ENCODE results near the gene MRPL2. TPM values are rescaled to one million over a fixed set of nuclear protein-coding genes. Genes with fewer than 3 reads are reported as not detected.
A peak's percentile ranks its signal among the peaks of the same experiment; 100 is the strongest.

The MRPL2 gene
- total RNA-seq, 1 donor from 2014 or later = 50.3 TPM

DNA sequence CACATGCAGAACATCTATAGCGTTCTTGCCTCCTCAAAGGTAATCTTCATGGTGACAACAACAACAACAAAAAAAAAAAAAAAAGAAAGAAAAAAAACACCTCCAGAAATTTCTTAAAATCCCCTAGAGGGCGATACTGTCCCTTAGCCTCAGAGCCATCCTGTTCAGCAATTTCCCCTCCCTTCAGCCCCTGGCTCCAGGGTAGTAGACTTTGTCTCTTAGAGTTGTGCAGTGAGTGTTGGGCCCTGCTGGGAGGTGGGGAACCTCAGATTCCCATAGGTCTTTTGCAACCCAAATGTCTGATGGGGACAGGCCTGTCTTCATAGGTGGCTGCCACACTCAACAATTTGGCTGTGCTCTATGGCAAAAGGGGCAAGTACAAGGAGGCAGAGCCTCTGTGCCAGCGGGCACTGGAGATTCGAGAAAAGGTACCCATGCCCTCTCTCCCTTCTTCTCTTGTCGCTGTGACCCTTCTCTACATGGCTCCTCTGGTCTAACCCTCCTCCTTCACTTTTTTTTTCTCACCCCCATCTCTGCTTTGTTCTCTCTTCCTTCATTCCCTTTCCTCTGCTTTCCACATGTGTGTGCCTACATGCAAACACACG is 10.9 kb upstream of the MRPL2 start:
- Histone ChIP-seq H3K36me3 (ENCODE audit: control insufficient read depth, insufficient read depth, low read length) (peaks cover 2% of the 10 kb centered on the region), H3K4me3 (ENCODE audit: low read depth, low read length) (no peak overlapping the region), H3K27me3 (ENCODE audit: control insufficient read depth, insufficient read depth, low read length) (no peaks in the 10 kb centered on the region)
- peak; percentile 60 for DNase-seq (ENCODE audit: low read depth)
- FAIRE-seq = peak; percentile 66
- TF ChIP-seq, protein P1, sequence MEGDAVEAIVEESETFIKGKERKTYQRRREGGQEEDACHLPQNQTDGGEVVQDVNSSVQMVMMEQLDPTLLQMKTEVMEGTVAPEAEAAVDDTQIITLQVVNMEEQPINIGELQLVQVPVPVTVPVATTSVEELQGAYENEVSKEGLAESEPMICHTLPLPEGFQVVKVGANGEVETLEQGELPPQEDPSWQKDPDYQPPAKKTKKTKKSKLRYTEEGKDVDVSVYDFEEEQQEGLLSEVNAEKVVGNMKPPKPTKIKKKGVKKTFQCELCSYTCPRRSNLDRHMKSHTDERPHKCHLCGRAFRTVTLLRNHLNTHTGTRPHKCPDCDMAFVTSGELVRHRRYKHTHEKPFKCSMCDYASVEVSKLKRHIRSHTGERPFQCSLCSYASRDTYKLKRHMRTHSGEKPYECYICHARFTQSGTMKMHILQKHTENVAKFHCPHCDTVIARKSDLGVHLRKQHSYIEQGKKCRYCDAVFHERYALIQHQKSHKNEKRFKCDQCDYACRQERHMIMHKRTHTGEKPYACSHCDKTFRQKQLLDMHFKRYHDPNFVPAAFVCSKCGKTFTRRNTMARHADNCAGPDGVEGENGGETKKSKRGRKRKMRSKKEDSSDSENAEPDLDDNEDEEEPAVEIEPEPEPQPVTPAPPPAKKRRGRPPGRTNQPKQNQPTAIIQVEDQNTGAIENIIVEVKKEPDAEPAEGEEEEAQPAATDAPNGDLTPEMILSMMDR (IDR thresholded peaks at IDR 0.05; ENCODE audit: insufficient read depth, low read length, severe bottlenecking) = peak; percentile 53

DNA sequence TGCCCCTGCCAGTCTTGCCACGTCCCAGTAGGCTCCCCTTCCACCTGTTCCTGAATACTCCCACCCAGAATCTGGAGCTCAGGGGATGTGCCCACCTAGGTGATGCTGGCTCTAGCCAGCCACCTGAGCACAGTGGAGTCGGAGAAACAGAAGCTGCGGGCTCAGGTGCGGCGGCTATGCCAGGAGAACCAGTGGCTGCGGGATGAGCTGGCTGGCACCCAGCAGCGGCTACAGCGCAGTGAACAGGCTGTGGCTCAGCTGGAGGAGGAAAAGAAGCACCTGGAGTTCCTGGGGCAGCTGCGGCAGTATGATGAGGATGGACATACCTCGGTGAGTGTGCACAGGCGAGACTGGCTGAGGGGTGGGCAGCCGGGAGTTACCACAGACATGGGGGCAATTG is 3.6 kb upstream of the MRPL2 start:
- no peak overlapping the region for H3K4me3 ChIP-seq (ENCODE audit: low read depth, low read length)
- H3K36me3 ChIP-seq (ENCODE audit: control insufficient read depth, insufficient read depth, low read length) = peaks cover 4% of the 10 kb centered on the region
- TF ChIP-seq, protein P1 (IDR thresholded peaks at IDR 0.05; ENCODE audit: insufficient read depth, low read length, severe bottlenecking) = no peak
- H3K27me3 ChIP-seq (ENCODE audit: control insufficient read depth, insufficient read depth, low read length) = no peaks in the 10 kb centered on the region
- DNase-seq (ENCODE audit: low read depth) (no peak), FAIRE-seq (no peak)

DNA sequence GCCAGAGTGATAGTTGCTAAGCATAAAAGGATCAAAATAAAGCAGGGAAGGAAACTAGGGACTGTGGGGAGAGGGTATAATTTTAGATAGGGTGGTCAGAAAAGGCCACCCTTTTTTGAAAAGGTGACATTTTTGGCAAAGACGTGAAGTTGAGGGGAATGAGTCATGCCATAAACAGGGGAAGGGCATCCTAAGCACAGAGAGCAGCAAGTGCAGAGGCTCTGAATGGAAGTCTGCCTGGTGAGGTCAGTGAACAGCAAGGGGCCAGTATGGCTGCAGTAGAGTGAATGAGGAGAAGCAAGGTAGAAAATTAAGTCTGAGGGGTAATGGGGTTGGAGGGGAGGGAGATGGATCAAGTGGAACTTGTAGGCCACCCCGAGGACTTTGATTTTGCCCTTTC is 2.6 kb upstream of the MRPL2 start:
- Histone ChIP-seq H3K36me3 (ENCODE audit: control insufficient read depth, insufficient read depth, low read length) (peaks cover 5% of the 10 kb centered on the region), H3K4me3 (ENCODE audit: low read depth, low read length) (no peak overlapping the region), H3K27me3 (ENCODE audit: control insufficient read depth, insufficient read depth, low read length) (no peaks in the 10 kb centered on the region)
- no peak for FAIRE-seq
- DNase-seq (ENCODE audit: low read depth) = no peak
- TF ChIP-seq, protein P1 (IDR thresholded peaks at IDR 0.05; ENCODE audit: insufficient read depth, low read length, severe bottlenecking) = no peak

DNA sequence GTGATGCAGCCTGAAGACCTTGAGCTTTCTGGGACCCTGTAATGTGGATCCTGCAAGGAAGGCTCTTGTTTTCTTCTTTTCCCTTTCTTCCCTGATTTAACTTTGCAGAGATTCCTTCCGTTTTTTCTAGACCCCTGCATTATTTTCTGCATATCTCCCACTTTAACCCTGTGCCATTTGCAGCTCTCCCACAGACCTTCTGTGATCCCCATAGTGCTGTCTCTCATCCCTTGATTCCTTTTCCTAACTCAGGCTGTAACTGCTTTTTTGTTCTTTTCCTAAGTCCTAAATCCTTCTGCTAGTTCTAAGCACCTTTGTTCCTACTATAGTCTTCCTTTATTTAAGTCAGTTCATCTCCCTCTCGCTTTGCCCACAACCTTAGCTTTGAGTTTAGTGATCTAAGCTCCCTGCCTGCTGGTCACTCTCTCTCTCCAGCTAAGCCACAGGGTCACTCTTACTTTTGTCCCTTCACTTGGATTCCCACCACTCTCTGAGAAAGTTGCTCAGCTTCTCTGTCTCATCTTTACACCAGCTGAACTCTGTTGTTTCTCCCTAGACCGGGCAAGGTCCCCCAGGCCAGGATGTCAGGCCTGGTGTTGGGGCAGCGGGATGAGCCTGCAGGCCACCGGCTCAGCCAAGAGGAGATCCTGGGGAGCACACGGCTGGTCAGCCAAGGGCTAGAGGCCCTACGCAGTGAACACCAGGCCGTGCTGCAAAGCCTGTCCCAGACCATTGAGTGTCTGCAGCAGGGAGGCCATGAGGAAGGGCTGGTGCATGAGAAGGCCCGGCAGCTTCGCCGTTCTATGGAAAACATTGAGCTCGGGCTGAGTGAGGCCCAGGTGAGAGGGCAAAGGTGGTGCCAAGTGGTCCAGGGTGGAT is 1.8 kb upstream of the MRPL2 start:
- TF ChIP-seq, protein P1 (IDR thresholded peaks at IDR 0.05; ENCODE audit: insufficient read depth, low read length, severe bottlenecking) = no peak
- Histone ChIP-seq H3K36me3 (ENCODE audit: control insufficient read depth, insufficient read depth, low read length) (peaks cover 8% of the 10 kb centered on the region), H3K27me3 (ENCODE audit: control insufficient read depth, insufficient read depth, low read length) (no peaks in the 10 kb centered on the region), H3K4me3 (ENCODE audit: low read depth, low read length) (no peak overlapping the region)
- DNase-seq (ENCODE audit: low read depth) (no peak), FAIRE-seq (no peak)

DNA sequence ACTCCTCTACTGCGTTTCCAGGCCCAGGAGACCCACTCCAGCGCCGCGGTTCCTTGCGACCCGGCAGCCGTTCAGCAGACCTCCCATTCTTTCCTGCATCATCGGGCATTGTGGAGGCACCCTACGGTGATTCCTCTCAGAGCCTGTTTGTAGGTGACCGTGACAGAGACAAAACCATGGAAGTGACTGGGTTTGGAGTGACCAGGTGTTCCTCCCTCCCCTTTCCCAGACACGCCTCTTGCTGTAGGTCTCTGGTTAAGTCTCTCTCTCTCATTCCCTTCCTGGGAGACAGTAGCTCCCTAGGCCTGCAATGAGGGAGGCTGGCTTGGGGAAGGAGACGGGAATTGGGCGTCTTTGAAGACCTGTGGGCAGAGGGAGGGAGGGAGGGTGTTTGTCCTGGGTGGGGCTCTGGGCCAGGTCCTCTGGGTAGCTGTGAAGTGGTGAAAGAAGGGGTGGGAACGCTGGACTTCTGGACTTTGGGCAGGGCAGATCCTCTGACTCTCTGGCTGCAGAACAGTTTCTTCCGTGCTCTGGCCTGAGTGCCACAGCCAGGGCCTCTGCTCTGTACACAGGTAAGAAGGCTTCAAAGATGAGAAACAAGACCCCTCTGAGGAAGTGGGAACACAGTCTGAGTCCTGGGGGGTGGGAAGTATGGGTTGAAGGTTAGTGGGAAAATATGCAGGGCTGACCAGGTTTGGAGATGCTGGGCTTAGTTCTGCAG is 960 bp upstream of the MRPL2 start:
- TF ChIP-seq, protein P1 (IDR thresholded peaks at IDR 0.05; ENCODE audit: insufficient read depth, low read length, severe bottlenecking) = no peak
- peak; percentile 52 for DNase-seq (ENCODE audit: low read depth)
- FAIRE-seq = no peak
- Histone ChIP-seq H3K36me3 (ENCODE audit: control insufficient read depth, insufficient read depth, low read length) (peaks cover 7% of the 10 kb centered on the region), H3K27me3 (ENCODE audit: control insufficient read depth, insufficient read depth, low read length) (no peaks in the 10 kb centered on the region), H3K4me3 (ENCODE audit: low read depth, low read length) (peak overlapping the region; percentile 97)
